ENCODE measurements around the gene USPL1. TPM values are rescaled to one million over a fixed set of nuclear protein-coding genes. Genes with fewer than 3 reads are reported as not detected.
A peak's percentile ranks its signal among the peaks of the same experiment; 100 is the strongest.
"Not testable (repeated sequence)": the region's sequence is repeated elsewhere in the genome, so short reads cannot be mapped to it uniquely, and the experiment has no call there.

The USPL1 gene
- total RNA-seq, 1 experiment from 2014 or later = 10.0 TPM

DNA sequence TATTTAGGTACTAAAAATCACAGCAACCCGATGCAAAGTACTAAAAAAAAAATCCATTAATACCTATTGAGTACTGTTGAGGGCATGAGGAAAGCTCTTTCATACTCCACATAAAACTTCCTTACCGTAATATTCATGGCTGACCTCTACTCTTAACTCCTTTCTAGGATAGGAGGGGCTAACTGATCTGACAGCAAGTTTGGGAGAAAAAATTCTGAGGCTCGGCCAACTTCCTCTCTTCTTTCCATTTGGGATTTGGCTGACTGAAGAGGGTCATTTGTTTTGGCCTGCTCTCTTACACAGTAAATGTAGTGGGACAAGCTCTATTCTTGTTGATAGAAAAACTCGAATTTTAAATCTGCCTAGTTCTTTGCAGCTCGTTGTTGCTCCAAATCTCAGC is 9.4 kb upstream of the USPL1 start:
- DNase-seq (ENCODE audit: low read depth) = no peak
- in situ Hi-C loops (cut with HindIII; ENCODE audit: low pct_unique_long_range_greater_than_20kb, low sequenced_read_pairs) = no loop called here

- in situ Hi-C loops (cut with HindIII; ENCODE audit: low pct_unique_long_range_greater_than_20kb, low sequenced_read_pairs) = no loop called here
These were observed 7.4 kb upstream of the USPL1 start for GRCh38 chr13:30610311-30610710.

DNA sequence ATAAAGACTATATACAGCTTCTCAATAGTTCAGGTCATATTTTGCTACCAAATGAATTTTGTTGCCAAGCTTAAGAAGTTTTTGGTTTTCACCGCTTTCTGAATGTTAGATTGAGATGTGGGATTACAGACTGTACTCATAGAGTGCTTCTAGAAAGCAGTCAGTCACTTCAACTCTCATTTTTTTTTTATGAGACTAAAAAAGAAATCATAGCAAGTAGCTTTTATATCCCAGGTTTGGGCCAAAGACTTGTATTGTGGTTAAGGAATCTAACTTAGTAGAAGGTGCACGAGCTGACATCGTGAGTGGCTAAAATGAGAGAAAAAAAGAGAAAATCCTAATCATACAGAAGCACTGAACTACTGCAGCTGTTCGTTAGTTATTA is 2.2 kb upstream of the USPL1 start:
- in situ Hi-C loops (cut with HindIII; ENCODE audit: low pct_unique_long_range_greater_than_20kb, low sequenced_read_pairs) = no loop called here
- no peak for DNase-seq (ENCODE audit: low read depth)

More at GRCh38 chr13:30610311-30610710, 7.4 kb upstream of the USPL1 start:
- DNase-seq (ENCODE audit: low read depth) = no peak

DNA sequence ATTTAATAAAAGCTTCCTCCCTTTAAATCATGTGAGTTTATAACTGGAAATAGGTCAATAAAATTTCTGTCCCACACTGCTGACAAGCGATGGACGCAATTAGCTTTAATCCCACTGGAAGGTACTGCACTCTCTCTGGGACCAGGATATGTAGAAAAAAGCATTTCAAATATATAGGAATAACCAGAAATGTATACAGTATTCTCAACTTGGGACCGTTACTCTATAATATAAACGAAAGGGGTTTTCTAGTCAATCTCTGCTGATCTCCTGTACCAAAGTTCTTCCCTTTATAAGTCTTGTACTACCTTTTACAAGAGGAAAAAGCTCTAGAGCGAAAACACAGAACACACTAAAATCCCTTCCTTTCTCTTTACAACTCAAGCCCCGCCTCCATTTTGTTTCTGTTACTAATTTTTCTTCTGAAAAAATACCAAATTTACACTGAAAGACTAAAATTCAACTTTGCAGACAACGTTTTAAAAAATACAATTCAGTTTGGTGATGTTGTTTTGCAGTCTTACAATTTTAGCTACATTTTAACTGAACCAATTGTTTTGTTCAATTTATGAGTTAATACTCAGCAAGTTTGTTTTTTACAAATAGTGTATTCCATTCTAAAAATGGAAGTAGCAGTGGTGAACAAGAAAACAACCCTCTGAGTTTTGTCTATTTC is 1.7 kb upstream of the USPL1 start:
- peak; percentile 23 for DNase-seq (ENCODE audit: low read depth)
- in situ Hi-C loops (cut with HindIII; ENCODE audit: low pct_unique_long_range_greater_than_20kb, low sequenced_read_pairs) = no loop called here

DNA sequence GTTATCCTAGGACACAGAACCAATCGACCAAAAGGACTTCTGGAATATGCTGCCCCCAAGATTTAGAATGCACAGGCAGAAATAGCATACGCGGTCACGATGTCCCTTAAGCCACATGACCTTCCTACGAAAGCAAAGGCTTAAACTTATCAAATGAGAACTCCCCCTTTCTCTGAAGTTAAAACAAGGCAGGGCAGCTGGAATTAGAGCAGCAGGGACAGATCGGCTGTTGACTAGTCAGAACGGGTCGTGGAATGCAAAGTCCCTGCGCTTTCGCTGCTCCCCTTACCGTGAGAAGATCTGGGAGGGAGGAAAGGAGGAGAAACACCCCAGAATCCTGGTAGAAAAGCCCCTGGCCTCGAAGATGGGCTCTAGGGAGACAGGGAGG is 799 bp upstream of the USPL1 start:
- in situ Hi-C loops (cut with HindIII; ENCODE audit: low pct_unique_long_range_greater_than_20kb, low sequenced_read_pairs) = no loop called here
- DNase-seq (ENCODE audit: low read depth) = peak; percentile 84

- in situ Hi-C loops (cut with HindIII; ENCODE audit: low pct_unique_long_range_greater_than_20kb, low sequenced_read_pairs) = no loop called here
These were observed 638 bp downstream of the USPL1 start for GRCh38 chr13:30618186-30618929.

GRCh38 chr13:30618930-30619279 is 1.2 kb downstream of the USPL1 start:
- in situ Hi-C loops (cut with HindIII; ENCODE audit: low pct_unique_long_range_greater_than_20kb, low sequenced_read_pairs) = no loop called here
- no peak for DNase-seq (ENCODE audit: low read depth)

More at GRCh38 chr13:30618186-30618929, 638 bp downstream of the USPL1 start:
- no peak for DNase-seq (ENCODE audit: low read depth)

DNA sequence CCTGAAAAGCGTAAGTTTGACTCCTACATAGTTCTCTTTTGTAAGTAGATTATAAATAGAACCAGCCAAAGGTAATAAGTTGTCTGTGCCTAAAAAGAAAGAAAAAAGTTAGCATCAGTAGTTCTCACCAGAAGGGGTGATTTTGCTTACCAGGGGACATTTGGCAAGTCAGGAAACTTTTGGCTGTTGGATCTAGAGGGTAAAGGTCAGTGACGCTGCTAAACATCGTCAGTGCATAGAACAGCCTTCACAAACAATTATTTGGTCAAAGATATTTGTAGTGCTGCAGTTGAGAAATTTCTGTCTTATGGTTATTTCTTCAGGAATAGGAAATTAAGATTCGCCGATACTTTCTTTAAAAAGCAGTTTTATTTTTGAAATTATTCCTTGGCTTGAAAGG is 2.0 kb downstream of the USPL1 start:
- in situ Hi-C loops (cut with HindIII; ENCODE audit: low pct_unique_long_range_greater_than_20kb, low sequenced_read_pairs) = no loop called here

GRCh38 chr13:30620941-30621340 is 3.2 kb downstream of the USPL1 start:
- DNase-seq (ENCODE audit: low read depth) = no peak
- in situ Hi-C loops (cut with HindIII; ENCODE audit: low pct_unique_long_range_greater_than_20kb, low sequenced_read_pairs) = no loop called here

More for the DNA sequence above, 2.0 kb downstream of the USPL1 start:
- DNase-seq (ENCODE audit: low read depth) = no peak

GRCh38 chr13:30622551-30622950 is 4.8 kb downstream of the USPL1 start:
- no peak for DNase-seq (ENCODE audit: low read depth)
- in situ Hi-C loops (cut with HindIII; ENCODE audit: low pct_unique_long_range_greater_than_20kb, low sequenced_read_pairs) = no loop called here

- DNase-seq (ENCODE audit: low read depth) = no peak
- in situ Hi-C loops (cut with HindIII; ENCODE audit: low pct_unique_long_range_greater_than_20kb, low sequenced_read_pairs) = no loop called here
These were observed 5.7 kb downstream of the USPL1 start for GRCh38 chr13:30623392-30623791.

DNA sequence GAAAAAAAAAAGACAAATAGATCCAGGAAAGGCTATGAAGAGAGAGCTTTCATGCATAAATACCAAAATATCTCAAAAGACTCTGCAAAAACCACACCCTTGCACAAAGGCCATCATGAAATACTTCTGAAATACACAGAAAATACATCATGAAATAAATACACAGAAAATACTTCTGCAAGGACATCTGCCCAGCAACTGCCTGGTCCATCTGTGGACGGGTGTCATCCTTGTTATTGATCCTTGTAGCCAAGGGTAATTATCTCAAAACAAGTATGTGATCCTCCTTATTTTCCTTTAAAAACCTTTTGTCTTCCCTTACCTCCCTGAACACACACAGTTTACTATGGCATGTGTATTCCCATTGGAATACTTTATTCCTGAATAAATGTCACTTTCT is 6.9 kb downstream of the USPL1 start:
- DNase-seq (ENCODE audit: low read depth) = no peak
- in situ Hi-C loops (cut with HindIII; ENCODE audit: low pct_unique_long_range_greater_than_20kb, low sequenced_read_pairs) = no loop called here

- in situ Hi-C loops (cut with HindIII; ENCODE audit: low pct_unique_long_range_greater_than_20kb, low sequenced_read_pairs) = no loop called here
- no peak for DNase-seq (ENCODE audit: low read depth)
These were observed 11.8 kb downstream of the USPL1 start for GRCh38 chr13:30629527-30629926.

GRCh38 chr13:30633861-30634260 is 16.1 kb downstream of the USPL1 start:
- DNase-seq (ENCODE audit: low read depth) = no peak
- in situ Hi-C loops (cut with HindIII; ENCODE audit: low pct_unique_long_range_greater_than_20kb, low sequenced_read_pairs) = no loop called here

DNA sequence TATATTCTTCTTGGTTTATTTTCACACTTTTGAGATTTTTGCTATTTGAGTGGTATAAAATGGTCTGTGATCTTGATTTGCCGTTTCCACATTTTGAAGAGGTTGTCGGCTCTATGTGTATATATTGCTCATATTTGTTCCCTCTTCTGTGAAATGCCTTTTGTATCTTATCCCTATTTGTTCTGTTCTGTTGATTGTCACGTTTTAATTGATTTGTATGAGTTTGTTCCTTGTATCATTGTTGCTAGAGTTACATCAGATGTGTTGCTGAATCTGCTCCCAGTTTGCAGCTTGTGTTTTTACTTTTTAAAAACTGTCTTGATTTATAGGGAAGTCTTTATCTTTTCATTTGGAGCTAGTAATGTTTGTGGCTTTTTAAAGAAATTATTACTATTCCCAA is 17.1 kb downstream of the USPL1 start:
- DNase-seq (ENCODE audit: low read depth) = no peak
- in situ Hi-C loops (cut with HindIII; ENCODE audit: low pct_unique_long_range_greater_than_20kb, low sequenced_read_pairs) = no loop called here

DNA sequence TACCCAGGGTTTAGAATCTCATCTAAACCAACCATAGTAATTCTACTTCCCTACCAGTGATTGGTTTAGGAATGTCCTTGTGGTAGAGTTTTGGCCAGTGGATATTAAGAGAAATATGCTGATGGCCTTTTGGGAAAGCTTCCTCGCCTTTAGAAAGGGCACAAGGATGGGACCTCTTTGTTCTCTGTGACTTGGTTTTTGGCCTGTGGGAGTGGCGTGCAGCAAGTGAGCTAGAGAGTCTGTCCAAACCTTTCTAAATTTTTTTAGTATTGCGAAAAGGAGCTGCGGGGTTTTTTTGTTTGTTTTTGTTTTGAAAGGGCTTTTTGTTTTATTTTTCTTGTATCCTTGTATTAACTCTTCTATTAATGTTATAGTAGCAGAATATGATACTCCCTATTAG is 20.6 kb downstream of the USPL1 start:
- DNase-seq (ENCODE audit: low read depth) = no peak
- in situ Hi-C loops (cut with HindIII; ENCODE audit: low pct_unique_long_range_greater_than_20kb, low sequenced_read_pairs) = no loop called here

- no peak for DNase-seq (ENCODE audit: low read depth)
- in situ Hi-C loops (cut with HindIII; ENCODE audit: low pct_unique_long_range_greater_than_20kb, low sequenced_read_pairs) = no loop called here
These were observed 22.0 kb downstream of the USPL1 start for GRCh38 chr13:30639671-30640070.

DNA sequence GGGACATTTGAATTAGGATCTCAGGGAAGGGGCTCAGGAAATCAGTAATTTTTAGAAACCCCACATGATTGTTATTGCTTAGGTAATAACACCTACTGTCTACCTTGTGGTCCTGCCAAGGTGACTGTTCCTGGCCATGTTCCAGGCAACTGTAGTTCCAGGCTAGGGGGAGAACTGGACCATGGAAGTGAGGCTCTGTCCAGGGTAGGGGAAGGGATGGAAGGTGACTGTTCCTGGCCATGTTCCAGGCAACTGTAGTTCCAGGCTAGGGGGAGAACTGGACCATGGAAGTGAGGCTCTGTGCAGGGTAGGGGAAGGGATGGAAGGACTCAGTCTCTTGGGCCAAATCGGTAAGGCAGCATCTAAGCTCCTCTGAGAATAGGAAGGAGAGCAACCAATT is 23.5 kb downstream of the USPL1 start:
- in situ Hi-C loops (cut with HindIII; ENCODE audit: low pct_unique_long_range_greater_than_20kb, low sequenced_read_pairs); DNase-seq (ENCODE audit: low read depth): not testable (repeated sequence)

DNA sequence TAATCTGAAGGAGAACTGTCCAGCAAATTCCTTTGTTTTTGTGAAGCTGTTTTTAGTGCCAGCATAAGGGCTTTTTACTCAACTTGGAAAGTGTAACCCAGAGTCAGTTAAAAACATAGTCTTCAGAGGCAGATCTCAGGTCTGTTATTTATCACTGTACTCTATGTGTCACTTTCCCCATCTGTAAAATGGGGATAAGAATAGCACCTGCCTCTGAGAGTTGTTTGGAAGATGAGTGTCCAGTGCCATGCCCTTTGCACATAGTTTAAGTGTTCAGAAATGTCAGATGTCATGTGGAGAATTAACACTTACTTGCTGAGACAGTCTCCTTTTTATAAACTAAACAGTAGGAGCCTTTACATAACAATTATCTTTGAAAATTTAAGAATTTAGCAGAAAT is 27.9 kb downstream of the USPL1 start:
- DNase-seq (ENCODE audit: low read depth) = no peak
- in situ Hi-C loops (cut with HindIII; ENCODE audit: low pct_unique_long_range_greater_than_20kb, low sequenced_read_pairs) = no loop called here

GRCh38 chr13:30647420-30647819 is 29.7 kb downstream of the USPL1 start:
- no peak for DNase-seq (ENCODE audit: low read depth)
- in situ Hi-C loops (cut with HindIII; ENCODE audit: low pct_unique_long_range_greater_than_20kb, low sequenced_read_pairs) = no loop called here
